Loucy (cell line): ENCODE measurements around the gene DIP2A.

Experiments used
- CTCF ChIP-seq: fragments of 200-600 bp; sonication (generic); conservative IDR thresholded peaks from 2 replicates; pipeline ENCODE4 v1.5.1; 2014; ENCODE audit warnings: mild to moderate bottlenecking, antibody characterized with exemption, low read length
- EZH2phosphoT487 ChIP-seq: fragments of 200-600 bp; IDR thresholded peaks from 2 replicates; pipeline ENCODE4 v1.6.1; 2018; ENCODE audit warnings: antibody characterized with exemption, mild to moderate bottlenecking, moderate library complexity, borderline replicate concordance

DNA sequence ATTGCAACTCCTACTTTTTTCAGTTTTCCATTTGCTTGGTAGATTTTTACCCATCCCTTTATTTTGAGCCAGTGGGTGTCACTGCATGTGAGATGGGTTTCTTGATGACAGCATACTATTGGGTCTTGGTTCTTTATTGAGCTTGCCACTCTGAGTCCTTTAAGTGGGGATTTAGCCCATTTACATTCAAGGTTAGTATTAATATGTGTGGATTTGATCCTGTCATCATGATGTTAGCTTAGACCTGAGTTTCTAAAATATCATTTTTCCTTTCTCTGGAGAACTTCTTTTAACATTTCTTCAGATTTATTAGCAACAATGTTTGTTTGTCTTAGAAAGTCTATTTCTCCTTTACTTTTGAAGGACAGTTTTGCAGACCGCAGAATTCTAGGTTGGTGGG, 158.0 kb downstream of the DIP2A start:
- no peak for TF ChIP-seq CTCF
- TF ChIP-seq EZH2phosphoT487: no peak
